NCI-H1694 treated with DMSO at 0.1 percent for 48 hours (cell line): ENCODE data around the gene SRGN.

Experiments used
- DNase-seq: peaks from one replicate; lab custom pipeline; 2025; lab: John Stamatoyannopoulos, UW

Gene SRGN

DNA sequence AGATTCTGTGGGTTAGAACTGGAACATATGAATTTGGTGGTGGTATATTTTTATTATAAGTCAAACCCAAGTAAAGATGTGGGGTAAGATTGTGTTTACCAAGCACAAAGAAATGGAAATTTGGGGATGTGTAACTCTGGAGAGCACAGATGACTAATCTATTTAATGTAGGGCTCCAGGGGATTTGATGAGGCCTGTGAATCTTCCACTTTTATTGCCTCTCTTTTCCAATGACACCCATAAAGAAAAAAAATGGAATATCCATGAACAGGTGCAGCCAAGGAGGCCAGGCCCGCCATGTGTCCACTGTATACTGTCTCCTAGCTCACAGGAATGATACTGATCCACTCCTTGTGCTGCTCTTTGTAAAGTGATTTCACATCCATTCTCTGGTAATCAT, 2.8 kb downstream of the SRGN start:
- no peak for DNase-seq

GRCh38 chr10:69091143-69091651, 3.3 kb downstream of the SRGN start:
- DNase-seq: no peak

- DNase-seq: peak; percentile 67
These were observed 5.3 kb downstream of the SRGN start for GRCh38 chr10:69092959-69093850.

GRCh38 chr10:69093933-69094332, 6.0 kb downstream of the SRGN start:
- DNase-seq: no peak

DNA sequence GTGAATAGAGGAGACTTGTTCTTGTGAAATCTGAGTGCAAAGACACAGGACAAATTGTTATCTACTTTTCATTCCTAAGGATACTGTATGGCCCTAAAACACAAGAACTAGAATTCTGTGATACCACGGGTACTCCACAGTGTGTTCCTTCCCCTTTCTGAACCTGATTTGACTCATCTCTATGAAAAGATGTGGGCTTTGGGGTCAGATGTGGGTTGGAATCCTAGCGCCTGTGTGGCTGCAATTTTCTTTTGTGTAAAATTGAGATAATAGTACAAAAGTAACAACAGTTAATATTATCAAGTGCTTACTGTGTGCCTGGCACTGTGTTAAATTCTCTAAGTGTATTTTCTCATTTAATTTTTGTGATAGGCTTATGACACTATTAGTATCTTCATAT, 8.1 kb downstream of the SRGN start:
- no peak for DNase-seq

GRCh38 chr10:69097729-69098128, 9.8 kb downstream of the SRGN start:
- no peak for DNase-seq

DNA sequence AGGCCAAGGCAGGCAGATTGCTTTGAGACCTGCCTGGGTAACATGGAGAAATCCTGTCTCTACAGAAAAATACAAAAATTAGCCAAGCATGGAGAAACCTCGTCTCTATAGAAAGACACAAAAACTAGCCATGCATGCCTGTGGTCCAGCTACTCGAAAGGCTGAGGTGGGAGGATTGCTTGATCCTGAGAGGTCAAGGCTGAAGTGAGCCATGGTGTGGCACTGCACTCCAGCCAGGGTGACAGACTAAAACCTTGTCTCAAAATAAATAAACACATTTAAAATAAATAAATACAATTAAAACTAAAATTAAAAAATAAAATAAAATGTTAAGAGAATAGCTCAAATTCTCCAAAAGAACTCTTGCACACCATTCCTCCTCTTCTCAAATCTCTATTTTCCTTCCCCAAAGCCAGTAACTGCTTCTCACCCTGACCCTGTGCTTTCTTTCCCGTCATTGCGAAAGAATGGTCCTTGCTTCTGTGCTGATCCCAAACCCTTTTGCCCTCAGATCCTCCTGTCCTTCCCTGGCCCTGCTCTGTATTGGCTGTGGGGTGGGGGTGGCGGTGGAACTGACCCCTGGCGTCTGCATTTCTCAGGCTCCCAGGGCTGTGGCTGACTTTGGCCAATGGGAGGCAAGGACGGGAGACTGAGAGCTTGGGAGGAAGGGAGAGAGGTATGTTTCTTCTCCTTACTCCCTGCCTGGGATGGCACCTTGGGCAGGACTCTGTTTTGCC, 12.4 kb downstream of the SRGN start:
- DNase-seq: no peak

GRCh38 chr10:69101451-69102095, 13.7 kb downstream of the SRGN start:
- DNase-seq: no peak

- no peak for DNase-seq
These were observed 14.5 kb downstream of the SRGN start for GRCh38 chr10:69102440-69102839.

GRCh38 chr10:69103784-69104183, 15.9 kb downstream of the SRGN start:
- DNase-seq: no peak

- no peak for DNase-seq
These were observed 17.3 kb downstream of the SRGN start for GRCh38 chr10:69104994-69105790.

DNA sequence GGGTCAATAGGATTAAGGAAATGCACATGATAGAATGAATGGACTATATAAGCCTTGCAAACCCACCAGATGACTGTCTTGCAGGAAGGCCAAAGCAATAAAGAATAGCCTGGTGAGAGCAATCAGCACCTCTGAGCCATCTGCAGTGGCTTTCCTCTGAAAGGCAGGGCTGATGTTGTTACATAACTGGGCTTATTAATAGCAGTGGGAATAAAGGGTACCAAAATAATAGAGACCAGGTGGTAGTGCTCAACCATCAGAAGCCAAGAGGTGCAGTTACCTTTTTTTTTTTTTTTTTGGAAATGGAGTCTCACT, 19.2 kb downstream of the SRGN start:
- DNase-seq: no peak

GRCh38 chr10:69107699-69108098, 19.8 kb downstream of the SRGN start:
- DNase-seq: no peak

- DNase-seq: no peak
These were observed 32.0 kb downstream of the SRGN start for GRCh38 chr10:69119896-69120295.

GRCh38 chr10:69123306-69123746, 35.4 kb downstream of the SRGN start:
- DNase-seq: peak; percentile 57

DNA sequence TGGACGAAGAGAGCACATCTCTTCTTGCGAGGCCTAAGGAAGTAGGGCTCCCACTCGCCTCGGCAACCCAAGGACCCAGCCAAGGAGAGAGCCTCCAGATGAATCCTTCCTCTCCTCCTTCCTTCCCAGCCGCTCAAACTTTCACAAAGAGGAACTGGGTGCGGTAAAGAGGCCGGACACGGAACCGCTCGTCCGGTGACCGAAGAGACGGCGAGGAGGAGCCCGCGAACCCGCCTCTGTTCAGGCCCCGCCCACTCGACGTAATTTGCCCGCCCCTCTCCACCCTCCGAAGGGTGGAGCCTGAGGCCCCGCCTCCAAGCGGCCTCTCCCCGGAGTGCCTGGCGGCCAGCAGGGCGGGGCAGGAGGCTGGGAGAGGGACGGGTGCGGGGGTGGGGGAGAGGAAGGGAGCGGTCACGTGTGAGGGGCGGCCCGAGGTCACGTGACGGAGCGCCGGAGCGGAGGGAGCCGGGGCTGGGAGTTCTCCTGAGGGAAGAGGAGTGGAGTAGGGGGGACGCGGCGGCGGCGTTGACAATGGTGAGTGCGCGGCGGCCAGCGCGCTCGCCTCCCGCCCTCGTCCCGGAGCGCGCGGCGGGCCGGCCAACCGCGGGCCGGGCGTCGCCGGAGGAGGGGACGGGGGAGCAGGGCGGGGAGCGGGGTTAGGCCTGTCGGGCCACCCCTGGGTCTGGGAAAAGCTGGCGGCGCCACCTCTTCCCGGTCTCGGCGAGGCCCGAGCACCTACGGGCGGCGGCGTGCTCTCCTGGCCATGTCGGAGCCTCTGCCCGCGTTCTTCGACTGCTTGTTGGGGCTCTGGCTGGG, 36.1 kb downstream of the SRGN start, which contains the start of gene VPS26A:
Gene VPS26A (plus strand): TSS at position 432 of the 816 bp plus-strand sequence. CDS start 100 bp downstream, at position 532.
- DNase-seq: peak; percentile 78

GRCh38 chr10:69124563-69125268, 36.8 kb downstream of the SRGN start:
- DNase-seq: peak; percentile 5

GRCh38 chr10:69125554-69125953, 37.7 kb downstream of the SRGN start:
- DNase-seq: no peak

DNA sequence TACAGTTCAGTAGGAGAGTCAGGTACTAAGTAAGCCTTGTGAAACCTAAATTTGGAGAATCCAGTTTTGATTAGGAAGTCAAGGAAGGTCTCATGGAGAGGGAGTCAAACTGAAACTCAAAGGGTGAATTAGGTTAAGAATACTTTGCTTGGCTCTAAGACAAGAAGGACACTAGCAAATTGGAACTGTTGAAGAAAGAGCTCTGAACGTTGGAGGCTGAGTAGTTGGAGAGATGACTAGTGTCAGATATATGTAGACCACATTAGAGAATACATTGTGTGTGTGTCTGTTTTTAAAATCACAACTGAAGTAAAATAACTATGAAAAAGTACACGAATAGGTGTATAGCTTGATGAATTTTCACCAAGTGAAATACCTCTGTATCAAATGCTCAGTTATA, 42.3 kb downstream of the SRGN start:
- no peak for DNase-seq

DNA sequence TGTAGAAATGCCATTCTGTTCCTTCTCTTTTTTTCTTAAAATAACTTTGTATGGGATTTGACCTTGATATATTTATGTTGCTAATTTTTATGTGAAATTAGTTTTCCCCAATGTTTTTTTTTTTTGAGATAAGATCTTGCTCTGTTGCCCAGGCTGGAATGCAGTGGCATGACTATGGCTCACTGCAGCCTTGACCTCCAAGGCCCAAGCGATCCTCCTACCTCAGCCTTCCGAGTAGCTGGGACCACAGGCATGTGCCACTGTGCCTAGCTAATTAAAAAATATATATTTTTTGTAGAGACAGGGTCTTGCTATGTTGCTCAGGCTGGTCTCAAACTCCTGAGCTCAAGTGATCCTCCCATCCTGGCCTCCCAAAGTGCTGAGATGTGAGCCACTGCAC, 52.1 kb downstream of the SRGN start:
- no peak for DNase-seq
